ENCODE data around the gene ROBO2. TPM values are rescaled to one million over a fixed set of nuclear protein-coding genes. Genes with fewer than 3 reads are reported as not detected.
A peak's percentile ranks its signal among the peaks of the same experiment; 100 is the strongest.

The ROBO2 gene, protein sequence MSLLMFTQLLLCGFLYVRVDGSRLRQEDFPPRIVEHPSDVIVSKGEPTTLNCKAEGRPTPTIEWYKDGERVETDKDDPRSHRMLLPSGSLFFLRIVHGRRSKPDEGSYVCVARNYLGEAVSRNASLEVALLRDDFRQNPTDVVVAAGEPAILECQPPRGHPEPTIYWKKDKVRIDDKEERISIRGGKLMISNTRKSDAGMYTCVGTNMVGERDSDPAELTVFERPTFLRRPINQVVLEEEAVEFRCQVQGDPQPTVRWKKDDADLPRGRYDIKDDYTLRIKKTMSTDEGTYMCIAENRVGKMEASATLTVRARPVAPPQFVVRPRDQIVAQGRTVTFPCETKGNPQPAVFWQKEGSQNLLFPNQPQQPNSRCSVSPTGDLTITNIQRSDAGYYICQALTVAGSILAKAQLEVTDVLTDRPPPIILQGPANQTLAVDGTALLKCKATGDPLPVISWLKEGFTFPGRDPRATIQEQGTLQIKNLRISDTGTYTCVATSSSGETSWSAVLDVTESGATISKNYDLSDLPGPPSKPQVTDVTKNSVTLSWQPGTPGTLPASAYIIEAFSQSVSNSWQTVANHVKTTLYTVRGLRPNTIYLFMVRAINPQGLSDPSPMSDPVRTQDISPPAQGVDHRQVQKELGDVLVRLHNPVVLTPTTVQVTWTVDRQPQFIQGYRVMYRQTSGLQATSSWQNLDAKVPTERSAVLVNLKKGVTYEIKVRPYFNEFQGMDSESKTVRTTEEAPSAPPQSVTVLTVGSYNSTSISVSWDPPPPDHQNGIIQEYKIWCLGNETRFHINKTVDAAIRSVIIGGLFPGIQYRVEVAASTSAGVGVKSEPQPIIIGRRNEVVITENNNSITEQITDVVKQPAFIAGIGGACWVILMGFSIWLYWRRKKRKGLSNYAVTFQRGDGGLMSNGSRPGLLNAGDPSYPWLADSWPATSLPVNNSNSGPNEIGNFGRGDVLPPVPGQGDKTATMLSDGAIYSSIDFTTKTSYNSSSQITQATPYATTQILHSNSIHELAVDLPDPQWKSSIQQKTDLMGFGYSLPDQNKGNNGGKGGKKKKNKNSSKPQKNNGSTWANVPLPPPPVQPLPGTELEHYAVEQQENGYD (N-terminal part only)
- total RNA-seq: 10 to 100 TPM in 1 of 2 donors, 1 to 10 TPM in 1; 6.0 to 72.4 TPM
- under 1 TPM; 0.30 to 0.55 TPM for polyA plus RNA-seq
- long read RNA-seq, donor 1, full-length matches to known transcripts: 1 of 14 reads
- long read RNA-seq, donor 1, partial matches to known transcripts: 13 of 14 reads
- long read RNA-seq, donor 1, other reads (novel, unspliced or antisense): 0 of 14 reads
- long read RNA-seq, donor 2, partial matches to known transcripts: 16 of 16 reads
- long read RNA-seq, donor 2, other reads (novel, unspliced or antisense): 0 of 16 reads
- long read RNA-seq, donor 3, partial matches to known transcripts: 18 of 19 reads
- long read RNA-seq, donor 3, other reads (novel, unspliced or antisense): 0 of 19 reads
- long read RNA-seq, donor 4, partial matches to known transcripts: 14 of 15 reads
- long read RNA-seq, donor 4, other reads (novel, unspliced or antisense): 0 of 15 reads
- long read RNA-seq, donor 5, partial matches to known transcripts: 22 of 22 reads
- long read RNA-seq, donor 5, other reads (novel, unspliced or antisense): 0 of 22 reads

DNA sequence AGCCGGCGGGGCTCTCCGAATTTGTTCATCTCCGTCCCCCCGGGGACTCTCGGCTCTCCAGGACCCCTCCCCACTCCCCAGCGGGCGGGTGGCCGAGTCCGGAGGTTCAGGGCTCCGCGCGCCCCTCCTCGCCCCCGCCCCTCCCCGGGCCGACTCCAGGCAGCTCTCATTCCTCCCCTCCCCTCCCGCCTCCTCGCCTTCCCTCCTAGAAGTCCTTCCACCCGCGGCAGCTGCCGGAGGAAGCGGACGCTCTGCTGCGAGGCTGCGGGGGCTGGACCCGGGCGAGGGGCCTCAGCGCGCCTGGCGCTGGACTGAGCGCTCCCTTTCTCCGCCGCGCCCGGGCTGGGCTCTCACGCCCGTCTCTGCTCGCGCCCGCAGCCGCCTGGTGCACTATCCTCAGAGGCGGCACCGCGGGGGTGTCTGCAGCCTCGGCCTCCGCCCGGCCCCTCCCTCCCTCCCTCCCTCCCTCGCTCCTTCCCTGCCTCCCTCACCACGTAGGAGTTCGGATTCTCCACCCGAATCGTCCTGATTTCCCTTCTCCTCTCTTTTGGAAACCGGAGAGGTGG is at the start of gene ROBO2:
TSS of gene ROBO2 (plus strand) at position 494 of the 566 bp plus-strand sequence. CDS start 687 bp downstream, outside the sequence.
- H3K27ac ChIP-seq (ENCODE audit: low read depth in 1 of 2, low read length in 1 of 2): peak within 1 kb of the TSS in 1 of 2 donors; percentile 52
- peaks cover 0 to 9% (median 0%) of the 10 kb centered on the region in 5 donors for H3K4me1 ChIP-seq (ENCODE audit: control insufficient read depth in 5 of 5, insufficient read depth in 5 of 5, low read length in 5 of 5)
- H3K36me3 ChIP-seq (ENCODE audit: control insufficient read depth in 4 of 4, insufficient read depth in 4 of 4, low read length in 4 of 4): no peaks in the 10 kb centered on the region
- TF ChIP-seq, protein P1, sequence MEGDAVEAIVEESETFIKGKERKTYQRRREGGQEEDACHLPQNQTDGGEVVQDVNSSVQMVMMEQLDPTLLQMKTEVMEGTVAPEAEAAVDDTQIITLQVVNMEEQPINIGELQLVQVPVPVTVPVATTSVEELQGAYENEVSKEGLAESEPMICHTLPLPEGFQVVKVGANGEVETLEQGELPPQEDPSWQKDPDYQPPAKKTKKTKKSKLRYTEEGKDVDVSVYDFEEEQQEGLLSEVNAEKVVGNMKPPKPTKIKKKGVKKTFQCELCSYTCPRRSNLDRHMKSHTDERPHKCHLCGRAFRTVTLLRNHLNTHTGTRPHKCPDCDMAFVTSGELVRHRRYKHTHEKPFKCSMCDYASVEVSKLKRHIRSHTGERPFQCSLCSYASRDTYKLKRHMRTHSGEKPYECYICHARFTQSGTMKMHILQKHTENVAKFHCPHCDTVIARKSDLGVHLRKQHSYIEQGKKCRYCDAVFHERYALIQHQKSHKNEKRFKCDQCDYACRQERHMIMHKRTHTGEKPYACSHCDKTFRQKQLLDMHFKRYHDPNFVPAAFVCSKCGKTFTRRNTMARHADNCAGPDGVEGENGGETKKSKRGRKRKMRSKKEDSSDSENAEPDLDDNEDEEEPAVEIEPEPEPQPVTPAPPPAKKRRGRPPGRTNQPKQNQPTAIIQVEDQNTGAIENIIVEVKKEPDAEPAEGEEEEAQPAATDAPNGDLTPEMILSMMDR (IDR thresholded peaks at IDR 0.05; ENCODE audit: control extremely low read depth, extremely low read depth): no peak
- H3K4me3 ChIP-seq: peak within 1 kb of the TSS; percentile 30
- H3K27me3 ChIP-seq (ENCODE audit: control insufficient read depth in 3 of 3, insufficient read depth in 3 of 3, low read length in 2 of 3): peaks cover 0 to 3% (median 0%) of the 10 kb centered on the region in 3 donors
- peak; percentile 53 for ATAC-seq (ENCODE audit: insufficient read depth, low FRiP score)
- peak within 1 kb of the TSS; percentile 42 to 98 for H3K9ac ChIP-seq (ENCODE audit: insufficient read depth in 1 of 2, low read length in 2 of 2)
- WGBS, 2 donors: 0 to 1% methylated on average over 50 to 54 of the region's 54 CpGs
- H3K9me3 ChIP-seq (ENCODE audit: control insufficient read depth in 4 of 4, insufficient read depth in 3 of 4, low read length in 3 of 4): peaks cover 0 to 2% (median 0%) of the 10 kb centered on the region in 4 donors
- DNase-seq: peak; percentile 86 to 91 (median 87)

GRCh38 chr3:76990606-76991005 is 49.3 kb upstream of the ROBO2 start:
- H3K4me1 ChIP-seq (ENCODE audit: control insufficient read depth in 5 of 5, insufficient read depth in 5 of 5, low read length in 5 of 5): peaks cover 0 to 10% (median 6%) of the 10 kb centered on the region in 5 donors
- DNase-seq (no peak), ATAC-seq (ENCODE audit: insufficient read depth, low FRiP score) (no peak)
- H3K9ac ChIP-seq (ENCODE audit: insufficient read depth in 1 of 2, low read length in 2 of 2): no peak overlapping the region
- no peaks in the 10 kb centered on the region for H3K9me3 ChIP-seq (ENCODE audit: control insufficient read depth in 4 of 4, insufficient read depth in 3 of 4, low read length in 3 of 4)
- TF ChIP-seq, protein P1 (IDR thresholded peaks at IDR 0.05; ENCODE audit: control extremely low read depth, extremely low read depth): no peak
- no peak overlapping the region for H3K4me3 ChIP-seq
- no peaks in the 10 kb centered on the region for H3K36me3 ChIP-seq (ENCODE audit: control insufficient read depth in 4 of 4, insufficient read depth in 4 of 4, low read length in 4 of 4)
- H3K27me3 ChIP-seq (ENCODE audit: control insufficient read depth in 3 of 3, insufficient read depth in 3 of 3, low read length in 2 of 3): no peaks in the 10 kb centered on the region
- H3K27ac ChIP-seq (ENCODE audit: low read depth in 1 of 2, low read length in 1 of 2): no peak overlapping the region
- WGBS, 2 donors: 66 to 86% methylated on average over 5 of the region's 5 CpGs

GRCh38 chr3:76991165-76991564 is 48.7 kb upstream of the ROBO2 start:
- ATAC-seq (ENCODE audit: insufficient read depth, low FRiP score): no peak
- 71 to 86% methylated on average over 3 of the region's 3 CpGs for WGBS, 2 donors

More at GRCh38 chr3:76991165-76991564, 48.7 kb upstream of the ROBO2 start:
- H3K4me1 ChIP-seq (ENCODE audit: control insufficient read depth in 5 of 5, insufficient read depth in 5 of 5, low read length in 5 of 5): peaks cover 0 to 10% (median 6%) of the 10 kb centered on the region in 5 donors
- H3K27me3 ChIP-seq (ENCODE audit: control insufficient read depth in 3 of 3, insufficient read depth in 3 of 3, low read length in 2 of 3): no peaks in the 10 kb centered on the region
- H3K9me3 ChIP-seq (ENCODE audit: control insufficient read depth in 4 of 4, insufficient read depth in 3 of 4, low read length in 3 of 4): no peaks in the 10 kb centered on the region
- TF ChIP-seq, protein P1 (IDR thresholded peaks at IDR 0.05; ENCODE audit: control extremely low read depth, extremely low read depth): no peak
- no peaks in the 10 kb centered on the region for H3K36me3 ChIP-seq (ENCODE audit: control insufficient read depth in 4 of 4, insufficient read depth in 4 of 4, low read length in 4 of 4)
- no peak overlapping the region for H3K9ac ChIP-seq (ENCODE audit: insufficient read depth in 1 of 2, low read length in 2 of 2)
- H3K27ac ChIP-seq (ENCODE audit: low read depth in 1 of 2, low read length in 1 of 2): no peak overlapping the region
- no peak overlapping the region for H3K4me3 ChIP-seq
- no peak for DNase-seq
